ENCODE data around the gene CMSS1.

DNA sequence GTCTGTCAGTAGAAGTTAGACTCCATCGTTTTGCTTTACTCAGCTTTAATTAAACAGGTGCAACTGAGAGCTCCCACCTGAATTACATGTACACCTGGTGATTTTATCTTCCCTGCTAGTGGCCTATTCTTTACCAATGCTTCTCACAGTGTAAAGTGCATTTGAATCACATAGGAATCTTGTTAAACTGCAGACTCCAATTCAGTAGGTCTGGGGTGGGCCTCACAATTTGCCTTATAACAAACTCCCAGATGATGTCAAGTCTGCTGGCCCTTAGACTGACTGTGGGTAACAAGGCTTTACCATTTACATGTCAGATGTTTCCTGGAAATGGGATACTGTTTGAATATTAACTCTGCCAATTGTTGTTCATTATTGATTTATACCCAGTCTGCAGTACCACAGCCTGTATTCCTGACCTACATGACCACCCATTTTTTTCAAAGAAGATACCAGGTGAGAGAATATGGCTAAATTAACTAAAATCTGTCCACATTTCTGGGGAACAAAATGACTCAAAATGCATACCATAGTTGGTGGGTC is 37.2 kb downstream of the CMSS1 start:
- TF ChIP-seq, protein P1, sequence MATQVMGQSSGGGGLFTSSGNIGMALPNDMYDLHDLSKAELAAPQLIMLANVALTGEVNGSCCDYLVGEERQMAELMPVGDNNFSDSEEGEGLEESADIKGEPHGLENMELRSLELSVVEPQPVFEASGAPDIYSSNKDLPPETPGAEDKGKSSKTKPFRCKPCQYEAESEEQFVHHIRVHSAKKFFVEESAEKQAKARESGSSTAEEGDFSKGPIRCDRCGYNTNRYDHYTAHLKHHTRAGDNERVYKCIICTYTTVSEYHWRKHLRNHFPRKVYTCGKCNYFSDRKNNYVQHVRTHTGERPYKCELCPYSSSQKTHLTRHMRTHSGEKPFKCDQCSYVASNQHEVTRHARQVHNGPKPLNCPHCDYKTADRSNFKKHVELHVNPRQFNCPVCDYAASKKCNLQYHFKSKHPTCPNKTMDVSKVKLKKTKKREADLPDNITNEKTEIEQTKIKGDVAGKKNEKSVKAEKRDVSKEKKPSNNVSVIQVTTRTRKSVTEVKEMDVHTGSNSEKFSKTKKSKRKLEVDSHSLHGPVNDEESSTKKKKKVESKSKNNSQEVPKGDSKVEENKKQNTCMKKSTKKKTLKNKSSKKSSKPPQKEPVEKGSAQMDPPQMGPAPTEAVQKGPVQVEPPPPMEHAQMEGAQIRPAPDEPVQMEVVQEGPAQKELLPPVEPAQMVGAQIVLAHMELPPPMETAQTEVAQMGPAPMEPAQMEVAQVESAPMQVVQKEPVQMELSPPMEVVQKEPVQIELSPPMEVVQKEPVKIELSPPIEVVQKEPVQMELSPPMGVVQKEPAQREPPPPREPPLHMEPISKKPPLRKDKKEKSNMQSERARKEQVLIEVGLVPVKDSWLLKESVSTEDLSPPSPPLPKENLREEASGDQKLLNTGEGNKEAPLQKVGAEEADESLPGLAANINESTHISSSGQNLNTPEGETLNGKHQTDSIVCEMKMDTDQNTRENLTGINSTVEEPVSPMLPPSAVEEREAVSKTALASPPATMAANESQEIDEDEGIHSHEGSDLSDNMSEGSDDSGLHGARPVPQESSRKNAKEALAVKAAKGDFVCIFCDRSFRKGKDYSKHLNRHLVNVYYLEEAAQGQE (IDR thresholded peaks at IDR 0.05; ENCODE audit: insufficient read depth in 1 of 2, low read depth in 2 of 2, low read length in 2 of 2): no peak
- TF ChIP-seq POLR2AphosphoS5 (IDR thresholded peaks at IDR 0.05; ENCODE audit: low read depth, low read length): no peak
